Esophagus squamous epithelium (tissue), 4 donors: ENCODE data around the gene CRYAA.
"Not testable (repeated sequence)": the region's sequence is repeated elsewhere in the genome, so short reads cannot be mapped to it uniquely, and the experiment has no call there.

ENCODE experiments used
- POLR2A ChIP-seq, 4 donors: fragments of 450-650 bp; IDR thresholded peaks; one replicate each; pipeline ENCODE4 v1.6.1; 2017; ENCODE audit warnings: antibody characterized with exemption in 4 of 4, mild to moderate bottlenecking in 4 of 4, moderate library complexity in 3 of 4
- TF ChIP-seq, protein P1 (sequence below), 6 experiments: fragments of 450-650 bp in 4 of 6; fragments of 200-600 bp in 2 of 6; sonication (generic) in 2 of 6; IDR thresholded peaks; one replicate each; pipeline ENCODE4 v1.5.1; 2016 to 2019; ENCODE audit warnings: antibody characterized with exemption in 6 of 6, mild to moderate bottlenecking in 4 of 6, moderate library complexity in 4 of 6

DNA sequence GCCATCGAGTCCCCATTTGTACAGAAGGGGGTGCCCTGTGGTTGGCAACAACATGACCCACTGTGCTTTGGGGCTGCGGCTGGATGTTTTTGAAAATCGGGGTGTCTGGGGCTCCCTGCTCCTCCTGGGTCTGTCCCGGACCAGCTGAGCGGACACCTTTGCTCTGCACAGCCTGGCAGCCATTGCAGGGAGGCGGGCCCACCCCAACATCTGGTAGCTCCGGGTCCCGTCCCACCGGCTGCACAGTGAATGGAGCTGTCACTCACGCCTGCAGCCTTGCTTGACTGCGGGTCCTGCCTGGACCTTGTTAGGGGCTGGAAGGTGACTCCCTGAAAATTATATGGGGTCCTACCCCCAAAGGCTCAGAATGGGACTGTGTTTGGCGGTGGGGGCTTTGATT lies 5.1 kb downstream of the CRYAA start:
- TF ChIP-seq, protein P1, sequence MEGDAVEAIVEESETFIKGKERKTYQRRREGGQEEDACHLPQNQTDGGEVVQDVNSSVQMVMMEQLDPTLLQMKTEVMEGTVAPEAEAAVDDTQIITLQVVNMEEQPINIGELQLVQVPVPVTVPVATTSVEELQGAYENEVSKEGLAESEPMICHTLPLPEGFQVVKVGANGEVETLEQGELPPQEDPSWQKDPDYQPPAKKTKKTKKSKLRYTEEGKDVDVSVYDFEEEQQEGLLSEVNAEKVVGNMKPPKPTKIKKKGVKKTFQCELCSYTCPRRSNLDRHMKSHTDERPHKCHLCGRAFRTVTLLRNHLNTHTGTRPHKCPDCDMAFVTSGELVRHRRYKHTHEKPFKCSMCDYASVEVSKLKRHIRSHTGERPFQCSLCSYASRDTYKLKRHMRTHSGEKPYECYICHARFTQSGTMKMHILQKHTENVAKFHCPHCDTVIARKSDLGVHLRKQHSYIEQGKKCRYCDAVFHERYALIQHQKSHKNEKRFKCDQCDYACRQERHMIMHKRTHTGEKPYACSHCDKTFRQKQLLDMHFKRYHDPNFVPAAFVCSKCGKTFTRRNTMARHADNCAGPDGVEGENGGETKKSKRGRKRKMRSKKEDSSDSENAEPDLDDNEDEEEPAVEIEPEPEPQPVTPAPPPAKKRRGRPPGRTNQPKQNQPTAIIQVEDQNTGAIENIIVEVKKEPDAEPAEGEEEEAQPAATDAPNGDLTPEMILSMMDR (IDR thresholded peaks at IDR 0.05), result not testable (repeated sequence)
- not testable (repeated sequence) for TF ChIP-seq POLR2A (IDR thresholded peaks at IDR 0.05)
